GM21447 (cell line): ENCODE results near the gene ACAP2.

Source experiments
- ATAC-seq: cut with Tn5 transposase; IDR thresholded peaks from one replicate; pipeline ENCODE4 v1.9.1; 2021; ENCODE audit not compliant: unreplicated experiment

The ACAP2 gene

DNA sequence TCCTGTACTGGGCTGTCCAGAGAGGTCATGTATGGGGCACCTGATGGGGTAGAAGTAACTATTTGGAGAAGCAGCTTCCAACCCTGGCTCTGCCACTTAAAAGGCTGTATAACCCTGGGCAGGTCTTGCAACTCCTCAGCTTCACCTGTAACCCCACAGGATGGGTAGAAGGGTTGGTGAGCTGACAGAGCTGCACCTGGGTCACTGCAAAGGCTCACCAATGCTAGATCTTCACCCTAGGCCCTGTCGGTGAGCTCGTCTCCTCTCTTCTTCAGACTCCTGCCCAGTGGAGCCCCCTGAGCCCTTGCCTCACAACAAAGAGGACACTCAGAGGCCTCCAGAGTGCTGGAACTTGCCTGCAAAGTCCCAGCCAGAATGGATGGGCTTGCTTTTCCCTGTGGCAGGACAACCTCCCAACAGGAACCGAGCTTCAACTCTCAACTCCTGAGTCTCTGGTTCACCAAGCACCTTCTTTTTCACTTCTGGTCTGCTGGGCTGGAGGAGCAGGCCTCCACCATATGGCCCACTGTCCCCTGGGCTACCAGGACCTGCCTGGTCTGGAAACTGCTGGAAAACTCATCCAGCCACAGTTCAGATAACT is 217.7 kb downstream of the ACAP2 start:
- no peak for ATAC-seq
